GM19372 (cell line): ENCODE measurements around the gene VSNL1.

Source experiments
- ATAC-seq: cut with Tn5 transposase; IDR thresholded peaks from one replicate; pipeline ENCODE4 v1.9.1; 2021; ENCODE audit warnings: mild to moderate bottlenecking, low read depth, moderate library complexity; ENCODE audit not compliant: unreplicated experiment

VSNL1 gene

DNA sequence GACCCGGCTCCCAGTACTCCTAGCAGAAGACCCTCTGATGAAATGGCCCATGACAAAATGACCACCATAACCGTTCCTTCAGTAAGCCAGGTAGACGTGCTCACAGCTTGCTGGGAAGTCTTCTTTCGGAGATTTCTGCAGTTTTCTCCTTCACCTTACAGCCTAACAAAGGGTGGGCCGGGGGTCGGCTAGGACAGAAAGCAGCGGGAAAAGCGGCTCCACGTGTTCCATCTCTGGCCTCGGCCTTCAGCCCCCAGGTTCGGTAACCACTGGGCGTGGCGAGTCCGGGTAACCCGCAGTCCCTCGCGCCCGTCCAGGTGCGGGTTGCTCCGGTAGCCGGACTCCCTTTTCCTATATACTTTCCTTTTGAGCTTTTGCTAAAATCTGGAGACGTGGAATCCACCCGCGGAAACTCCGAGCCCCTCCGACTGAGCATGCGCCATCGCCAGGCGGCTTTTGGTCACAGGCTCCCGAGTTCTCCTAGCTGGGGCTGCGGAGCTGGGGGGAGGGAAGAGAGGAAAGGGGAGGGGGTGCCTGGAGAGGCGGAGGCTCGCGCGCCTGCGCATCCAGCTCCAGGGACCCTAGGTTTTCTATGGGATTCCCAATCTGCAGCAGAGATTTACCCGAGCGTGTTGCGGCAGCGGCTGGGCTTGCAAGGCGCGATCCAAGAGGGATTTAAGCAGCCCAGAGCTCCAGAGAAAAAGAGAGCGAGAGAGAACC, at the start of gene VSNL1:
Gene VSNL1, plus strand, starts transcription at position 604 of the 720 bp plus-strand sequence. CDS start 51,379 bp downstream, outside the sequence.
- ATAC-seq: no peak

DNA sequence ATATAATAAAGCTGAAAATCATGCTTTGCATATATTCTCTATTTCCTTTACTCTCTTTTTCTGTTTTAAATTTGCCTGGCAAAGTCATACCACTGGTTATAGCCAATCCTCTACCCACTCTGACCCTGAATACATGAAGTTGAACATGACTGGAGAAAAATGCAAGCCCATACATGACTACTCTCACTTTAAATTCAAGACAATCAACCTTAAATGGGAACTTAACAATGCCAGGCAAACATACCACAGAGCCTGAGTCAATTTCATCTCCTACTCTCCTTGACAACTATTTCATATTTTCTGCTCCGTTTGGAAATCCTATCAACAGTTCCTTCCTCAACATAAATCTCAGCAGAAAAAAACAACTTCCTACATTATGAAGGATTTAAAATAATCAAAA, 44.9 kb upstream of the VSNL1 start:
- no peak for ATAC-seq

GRCh38 chr2:17497718-17498117, 42.8 kb upstream of the VSNL1 start:
- no peak for ATAC-seq

GRCh38 chr2:17506736-17507616, 33.5 kb upstream of the VSNL1 start:
- no peak for ATAC-seq

DNA sequence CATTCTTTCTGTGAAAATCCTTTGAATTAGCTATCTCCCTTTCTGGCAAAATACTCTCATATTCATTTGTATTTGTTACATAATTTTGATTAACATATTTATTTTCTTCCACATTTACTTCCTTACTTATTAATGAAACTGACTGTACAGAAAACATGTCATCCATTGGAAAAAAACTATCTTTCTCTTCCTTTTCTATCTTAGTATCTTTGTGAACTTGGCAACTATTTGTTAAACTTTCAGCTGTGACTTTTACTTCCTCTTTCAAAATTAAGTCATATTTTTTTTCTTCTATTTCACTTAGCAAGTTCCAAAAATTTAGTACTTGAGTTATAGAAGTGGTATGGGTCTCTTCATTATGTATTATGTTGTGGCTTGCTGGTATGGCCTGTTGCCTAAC, 24.8 kb upstream of the VSNL1 start:
- ATAC-seq: no peak

GRCh38 chr2:17517481-17518211, 22.9 kb upstream of the VSNL1 start:
- ATAC-seq: peak; percentile 23

- peak; percentile 84 for ATAC-seq
Observed at GRCh38 chr2:17518212-17519154, 22.0 kb upstream of the VSNL1 start, which contains the start of gene RAD51AP2. RAD51AP2 (minus strand) TSS chr2:17518440; CDS start chr2:17518415, 25 bp downstream.

DNA sequence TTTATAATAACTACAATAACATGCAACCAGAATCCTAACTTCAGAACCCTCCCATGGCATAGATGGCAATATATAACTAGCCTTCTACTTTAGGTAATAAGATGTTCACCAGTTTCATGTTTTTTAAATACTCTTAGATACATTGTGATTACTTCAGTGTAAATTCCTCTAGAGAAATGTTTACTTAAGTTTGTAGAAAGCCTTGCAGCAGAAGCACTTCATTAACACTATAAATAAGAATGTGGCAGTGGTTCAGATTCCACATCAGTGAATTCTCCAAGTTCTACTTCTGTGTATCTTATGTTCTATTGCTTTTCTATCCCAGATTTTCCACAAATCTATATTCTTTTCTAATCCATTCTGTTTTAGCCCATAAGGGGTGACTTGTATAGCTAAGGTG, 21.0 kb upstream of the VSNL1 start:
- no peak for ATAC-seq

DNA sequence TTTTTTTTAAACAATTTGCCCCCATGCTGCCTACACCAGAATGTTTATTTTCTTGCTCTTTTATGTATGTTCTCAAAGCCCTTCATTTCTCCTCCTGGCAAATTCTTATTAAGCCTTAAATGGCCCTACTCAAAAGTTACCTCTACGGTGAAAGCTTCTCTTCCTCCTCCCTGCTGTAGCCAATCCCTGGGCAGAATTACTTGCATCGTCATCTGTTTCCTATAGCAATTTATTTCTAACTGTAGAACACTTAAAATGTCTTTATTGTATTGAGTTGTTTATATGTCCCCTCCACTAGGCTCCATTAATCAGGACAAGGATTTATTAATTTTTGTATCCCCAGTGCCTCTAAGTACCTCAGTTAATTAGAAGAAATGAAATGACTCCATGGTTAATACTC, 19.7 kb upstream of the VSNL1 start:
- no peak for ATAC-seq

DNA sequence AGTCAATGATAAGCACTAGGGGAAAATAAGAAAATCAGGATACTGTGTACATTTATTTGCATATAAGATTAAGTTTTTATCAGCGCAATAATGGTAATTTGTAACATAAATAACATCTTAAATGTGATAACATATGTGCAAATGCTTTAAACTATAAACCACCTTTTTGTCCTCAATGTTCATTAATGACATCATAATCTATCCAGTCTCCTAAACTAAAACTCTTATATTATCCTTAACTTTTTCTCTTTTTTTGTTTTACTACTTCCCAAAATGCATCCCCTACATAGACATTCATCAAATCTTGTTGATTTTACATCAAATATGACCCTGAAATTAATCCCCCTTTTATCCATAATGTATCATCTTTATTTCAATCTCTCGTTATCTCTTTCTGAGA, 18.9 kb upstream of the VSNL1 start:
- no peak for ATAC-seq

GRCh38 chr2:17522303-17522702, 18.2 kb upstream of the VSNL1 start:
- no peak for ATAC-seq

GRCh38 chr2:17529771-17530170, 10.7 kb upstream of the VSNL1 start:
- no peak for ATAC-seq

GRCh38 chr2:17533546-17533945, 7.0 kb upstream of the VSNL1 start:
- ATAC-seq: no peak

DNA sequence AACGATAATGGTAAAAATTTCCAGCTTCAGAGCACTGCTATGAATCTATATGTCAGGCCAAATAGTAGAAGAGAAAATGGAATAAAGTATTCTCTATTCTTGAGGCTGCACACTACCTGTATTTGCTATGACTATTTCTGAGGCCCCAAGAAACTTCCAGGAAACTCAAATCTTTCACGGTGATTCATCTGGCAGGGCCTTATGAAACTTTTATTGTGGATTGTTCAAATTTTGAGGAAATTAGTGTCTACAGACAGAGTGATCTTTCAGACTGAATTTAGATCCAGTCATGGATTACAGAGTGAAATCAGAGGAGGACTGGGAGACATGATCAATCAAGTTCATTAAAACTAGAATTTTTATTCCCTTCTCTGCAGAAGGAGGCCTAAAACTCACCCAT, 4.1 kb upstream of the VSNL1 start:
- no peak for ATAC-seq

DNA sequence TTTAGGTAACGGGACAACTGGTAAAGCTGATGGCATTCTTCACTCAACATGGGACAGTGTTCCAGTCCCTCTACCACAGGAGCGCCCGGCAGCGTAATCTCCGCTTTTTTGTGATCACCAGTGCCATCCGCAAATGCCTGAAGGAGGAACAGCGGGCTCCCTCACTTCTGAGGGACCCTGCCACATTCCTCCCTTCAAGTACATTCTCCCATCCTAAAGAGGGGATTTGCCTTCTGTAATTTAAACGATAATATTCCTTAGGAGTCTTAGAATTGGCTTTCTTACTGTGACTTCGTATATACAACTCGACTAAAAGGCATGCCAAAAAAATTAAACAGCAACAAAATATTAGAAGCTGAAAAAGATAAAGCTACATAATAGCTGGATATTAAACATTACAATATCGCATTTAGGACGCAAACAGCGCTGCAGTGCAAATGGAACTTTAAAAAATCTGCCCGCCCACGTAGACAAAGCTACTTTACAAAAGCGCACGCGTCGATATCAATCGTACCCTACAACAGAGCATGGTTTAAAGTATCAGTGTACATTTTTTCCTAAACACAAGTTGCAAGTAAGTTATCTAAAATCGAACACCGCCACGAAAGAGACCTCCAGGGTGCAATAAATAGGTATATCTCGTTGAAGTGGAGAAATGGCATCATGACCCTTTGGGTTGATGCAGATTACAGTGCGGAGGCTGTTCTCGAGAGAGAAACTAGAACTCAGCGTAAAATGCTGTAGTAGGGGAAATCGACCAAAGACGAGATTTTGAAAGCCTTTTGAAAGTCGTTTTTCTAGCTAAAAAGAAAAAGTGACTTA, 2.3 kb upstream of the VSNL1 start:
- ATAC-seq: peak; percentile 13

GRCh38 chr2:17538844-17539554, 1.5 kb upstream of the VSNL1 start:
- peak; percentile 61 for ATAC-seq

GRCh38 chr2:17539611-17540092, 844 bp upstream of the VSNL1 start:
- ATAC-seq: no peak

DNA sequence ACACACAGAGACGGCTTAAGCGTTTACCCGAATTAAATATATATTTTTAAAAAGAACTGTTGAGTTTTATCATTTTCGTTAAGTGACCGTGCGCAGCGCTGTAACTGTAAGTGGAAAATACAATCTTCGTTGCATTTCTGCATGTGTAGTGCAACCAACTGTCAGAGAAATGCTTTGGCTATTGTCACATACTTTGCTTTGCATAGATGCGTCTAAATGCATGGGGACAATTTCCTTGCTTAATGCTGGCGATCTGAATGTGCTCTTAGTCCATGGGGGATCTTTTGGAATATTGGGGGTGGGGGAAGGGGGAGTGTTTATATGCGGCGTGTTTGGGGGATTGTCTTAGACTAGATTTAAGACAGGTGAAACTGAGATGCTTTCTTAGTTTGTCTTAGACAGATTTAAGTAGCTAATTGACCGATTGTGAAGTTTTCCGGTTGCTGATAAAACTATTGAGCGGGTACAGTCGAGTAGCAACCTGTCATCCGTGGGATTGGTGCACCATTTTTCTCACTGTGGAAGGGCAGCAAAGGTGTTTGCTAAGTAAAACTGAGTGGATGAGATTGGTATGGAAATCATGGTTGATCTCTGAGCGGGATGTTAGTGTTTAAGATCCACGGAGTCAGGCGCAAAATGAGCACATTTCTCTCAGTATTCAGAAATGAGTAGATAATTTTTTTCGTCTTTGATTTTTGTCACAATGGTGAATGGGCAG, 476 bp downstream of the VSNL1 start:
- no peak for ATAC-seq
